ENCODE measurements around the gene SLC25A47.
"Not testable (repeated sequence)": the region's sequence is repeated elsewhere in the genome, so short reads cannot be mapped to it uniquely, and the experiment has no call there.

The SLC25A47 gene

GRCh38 chr14:100285913-100286400 lies 37.2 kb upstream of the SLC25A47 start:
- WGBS (ENCODE audit: insufficient coverage): 50% methylated on average over 13 of the region's 13 CpGs
- peak overlapping the region in 1 of 2 experiments; percentile 82 for H3K27ac ChIP-seq (ENCODE audit: insufficient read depth in 1 of 2, low read depth in 1 of 2, low read length in 2 of 2, poor library complexity in 1 of 2, severe bottlenecking in 2 of 2)
- H3K4me1 ChIP-seq (ENCODE audit: control extremely low read depth in 1 of 4, control insufficient read depth in 4 of 4, insufficient read depth in 4 of 4, low read length in 3 of 4): peaks cover 0 to 19% (median 12%) of the 10 kb centered on the region in 4 experiments
- H3K9me3 ChIP-seq (ENCODE audit: control extremely low read depth in 1 of 5, control insufficient read depth in 4 of 5, insufficient read depth in 2 of 5, low read depth in 1 of 5, low read length in 4 of 5): no peaks in the 10 kb centered on the region
- POLR2A ChIA-PET: interaction anchor here (1.1 to 1.5 kb wide), 2 partner anchors 10 to 12 kb away, joined by 3 to 5 read pairs; no protein-coding TSS in a partner anchor
- CTCF ChIA-PET: interaction anchor here (0.7 to 6.6 kb wide), 17 partner anchors 10 to 305 kb away, joined by 3 to 59 read pairs (median 4); partner anchors contain the start of gene WDR25
- no peak for DNase-seq
- peak overlapping the region in 6 of 7 experiments; percentile 58 to 84 (median 74) for H3K4me3 ChIP-seq (ENCODE audit: control insufficient read depth in 1 of 7, extremely low read depth in 1 of 7, insufficient read depth in 4 of 7, low read depth in 2 of 7, low read length in 6 of 7)
- no peaks in the 10 kb centered on the region for H3K27me3 ChIP-seq (replicated peaks in 2 of 5; ENCODE audit: control insufficient read depth in 4 of 5, insufficient read depth in 5 of 5, low read length in 4 of 5)
- H3K36me3 ChIP-seq (ENCODE audit: control insufficient read depth in 4 of 4, insufficient read depth in 4 of 4, low read length in 3 of 4): peaks cover 5 to 46% (median 26%) of the 10 kb centered on the region in 4 experiments

GRCh38 chr14:100286484-100287191 lies 36.5 kb upstream of the SLC25A47 start:
- Histone ChIP-seq H3K27ac (ENCODE audit: insufficient read depth in 1 of 2, low read depth in 1 of 2, low read length in 2 of 2, poor library complexity in 1 of 2, severe bottlenecking in 2 of 2) (no peak overlapping the region), H3K36me3 (ENCODE audit: control insufficient read depth in 4 of 4, insufficient read depth in 4 of 4, low read length in 3 of 4) (peaks cover 8 to 46% (median 28%) of the 10 kb centered on the region in 4 experiments), H3K9me3 (ENCODE audit: control extremely low read depth in 1 of 5, control insufficient read depth in 4 of 5, insufficient read depth in 2 of 5, low read depth in 1 of 5, low read length in 4 of 5) (no peaks in the 10 kb centered on the region), H3K27me3 (replicated peaks in 2 of 5; ENCODE audit: control insufficient read depth in 4 of 5, insufficient read depth in 5 of 5, low read length in 4 of 5) (no peaks in the 10 kb centered on the region), H3K4me1 (ENCODE audit: control extremely low read depth in 1 of 4, control insufficient read depth in 4 of 4, insufficient read depth in 4 of 4, low read length in 3 of 4) (peaks cover 0 to 20% (median 12%) of the 10 kb centered on the region in 4 experiments), H3K4me3 (ENCODE audit: control insufficient read depth in 1 of 7, extremely low read depth in 1 of 7, insufficient read depth in 4 of 7, low read depth in 2 of 7, low read length in 6 of 7) (no peak overlapping the region)
- ChIA-PET POLR2A (interaction anchor here (1.5 kb wide), 1 partner anchor 9 kb away, joined by 5 read pairs; no protein-coding TSS in a partner anchor), CTCF (interaction anchor here (0.7 to 6.6 kb wide), 14 partner anchors 10 to 91 kb away, joined by 3 to 59 read pairs (median 4); partner anchors contain the start of gene WDR25)
- 91% methylated on average over 4 of the region's 10 CpGs for WGBS (ENCODE audit: insufficient coverage)
- no peak for DNase-seq

DNA sequence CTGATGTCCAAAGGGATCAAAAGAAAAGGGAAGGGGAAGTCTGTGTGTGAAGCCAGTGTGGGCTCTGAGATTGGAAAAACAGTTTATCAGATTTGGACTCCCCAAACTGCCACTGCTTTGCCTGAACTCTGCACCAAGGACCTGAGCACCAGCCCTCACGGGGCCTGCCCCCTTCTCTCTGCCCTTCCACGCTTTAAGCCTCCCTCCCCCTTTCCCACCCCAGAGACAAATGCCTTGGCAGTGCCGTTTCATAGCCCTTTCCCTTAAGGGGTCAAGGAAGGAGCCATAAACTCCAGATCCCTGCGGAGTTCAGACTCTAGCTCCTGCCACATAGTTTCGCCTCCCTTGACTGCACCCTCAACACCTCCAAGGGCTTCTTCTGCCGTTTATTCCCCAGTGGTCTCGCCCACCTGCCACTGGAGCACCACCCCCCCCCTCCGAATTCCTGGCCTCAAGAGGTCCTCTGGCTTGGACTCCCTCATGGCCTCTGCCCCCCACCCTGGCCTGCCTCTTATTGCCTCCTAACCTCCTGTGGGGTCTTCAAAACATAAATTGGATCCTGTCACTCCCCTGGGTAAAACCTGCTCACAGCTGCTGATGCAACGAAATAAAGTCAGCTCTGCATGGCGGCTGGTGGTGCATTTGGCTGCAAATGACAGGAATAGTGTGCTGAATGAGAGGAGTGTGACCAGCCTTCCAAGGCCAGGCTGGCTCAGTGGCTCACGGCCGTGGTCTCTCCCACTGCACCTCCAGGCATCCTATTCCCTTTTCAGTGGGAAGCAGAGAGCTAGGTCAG lies 35.7 kb upstream of the SLC25A47 start:
- H3K36me3 ChIP-seq (ENCODE audit: control insufficient read depth in 4 of 4, insufficient read depth in 4 of 4, low read length in 3 of 4): peaks cover 8 to 46% (median 30%) of the 10 kb centered on the region in 4 experiments
- H3K27me3 ChIP-seq (replicated peaks in 2 of 5; ENCODE audit: control insufficient read depth in 4 of 5, insufficient read depth in 5 of 5, low read length in 4 of 5): no peaks in the 10 kb centered on the region
- no peak overlapping the region for H3K27ac ChIP-seq (ENCODE audit: insufficient read depth in 1 of 2, low read depth in 1 of 2, low read length in 2 of 2, poor library complexity in 1 of 2, severe bottlenecking in 2 of 2)
- no peak for DNase-seq
- POLR2A ChIA-PET: no interaction called here
- H3K9me3 ChIP-seq (ENCODE audit: control extremely low read depth in 1 of 5, control insufficient read depth in 4 of 5, insufficient read depth in 2 of 5, low read depth in 1 of 5, low read length in 4 of 5): no peaks in the 10 kb centered on the region
- WGBS (ENCODE audit: insufficient coverage): 90% methylated on average over 4 of the region's 12 CpGs
- CTCF ChIA-PET: interaction anchor here (0.5 to 6.6 kb wide), 8 partner anchors 8 to 90 kb away, joined by 3 to 59 read pairs (median 4); no protein-coding TSS in a partner anchor
- peaks cover 0 to 20% (median 12%) of the 10 kb centered on the region in 4 experiments for H3K4me1 ChIP-seq (ENCODE audit: control extremely low read depth in 1 of 4, control insufficient read depth in 4 of 4, insufficient read depth in 4 of 4, low read length in 3 of 4)
- no peak overlapping the region for H3K4me3 ChIP-seq (ENCODE audit: control insufficient read depth in 1 of 7, extremely low read depth in 1 of 7, insufficient read depth in 4 of 7, low read depth in 2 of 7, low read length in 6 of 7)

DNA sequence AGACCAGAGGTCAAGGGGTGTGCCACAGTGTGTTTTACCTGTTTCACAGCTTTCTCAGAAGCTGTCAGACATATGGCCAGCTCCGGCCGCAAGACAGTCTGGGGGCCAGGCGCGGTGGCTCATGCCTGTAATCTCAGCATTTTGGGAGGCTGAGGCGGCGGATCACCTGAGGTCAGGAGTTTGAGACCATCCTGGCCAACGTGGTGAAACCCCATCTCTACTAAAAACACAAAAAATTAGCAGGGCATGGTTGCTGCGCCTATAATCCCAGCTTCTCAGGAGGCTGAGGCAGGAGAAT lies 35.2 kb upstream of the SLC25A47 start:
- CTCF ChIA-PET: interaction anchor here (0.5 to 6.6 kb wide), 4 partner anchors 8 to 90 kb away, joined by 3 to 59 read pairs (median 4); no protein-coding TSS in a partner anchor
- Histone ChIP-seq H3K36me3 (ENCODE audit: control insufficient read depth in 4 of 4, insufficient read depth in 4 of 4, low read length in 3 of 4) (peaks cover 7 to 46% (median 31%) of the 10 kb centered on the region in 4 experiments), H3K4me1 (ENCODE audit: control extremely low read depth in 1 of 4, control insufficient read depth in 4 of 4, insufficient read depth in 4 of 4, low read length in 3 of 4) (peaks cover 0 to 20% (median 12%) of the 10 kb centered on the region in 4 experiments)
- H3K27ac ChIP-seq (ENCODE audit: insufficient read depth in 1 of 2, low read depth in 1 of 2, low read length in 2 of 2, poor library complexity in 1 of 2, severe bottlenecking in 2 of 2); DNase-seq; H3K4me3 ChIP-seq (ENCODE audit: control insufficient read depth in 1 of 7, extremely low read depth in 1 of 7, insufficient read depth in 4 of 7, low read depth in 2 of 7, low read length in 6 of 7); H3K9me3 ChIP-seq (ENCODE audit: control extremely low read depth in 1 of 5, control insufficient read depth in 4 of 5, insufficient read depth in 2 of 5, low read depth in 1 of 5, low read length in 4 of 5); H3K27me3 ChIP-seq (replicated peaks in 2 of 5; ENCODE audit: control insufficient read depth in 4 of 5, insufficient read depth in 5 of 5, low read length in 4 of 5); POLR2A ChIA-PET: not testable (repeated sequence)
- WGBS (ENCODE audit: insufficient coverage): 100% methylated on average over 5 of the region's 8 CpGs

GRCh38 chr14:100288382-100289185 lies 34.6 kb upstream of the SLC25A47 start:
- Histone ChIP-seq H3K9me3 (ENCODE audit: control extremely low read depth in 1 of 5, control insufficient read depth in 4 of 5, insufficient read depth in 2 of 5, low read depth in 1 of 5, low read length in 4 of 5) (no peaks in the 10 kb centered on the region), H3K36me3 (ENCODE audit: control insufficient read depth in 4 of 4, insufficient read depth in 4 of 4, low read length in 3 of 4) (peaks cover 6 to 49% (median 33%) of the 10 kb centered on the region in 4 experiments), H3K4me3 (ENCODE audit: control insufficient read depth in 1 of 7, extremely low read depth in 1 of 7, insufficient read depth in 4 of 7, low read depth in 2 of 7, low read length in 6 of 7) (no peak overlapping the region), H3K27ac (ENCODE audit: insufficient read depth in 1 of 2, low read depth in 1 of 2, low read length in 2 of 2, poor library complexity in 1 of 2, severe bottlenecking in 2 of 2) (no peak overlapping the region), H3K27me3 (replicated peaks in 2 of 5; ENCODE audit: control insufficient read depth in 4 of 5, insufficient read depth in 5 of 5, low read length in 4 of 5) (no peaks in the 10 kb centered on the region), H3K4me1 (ENCODE audit: control extremely low read depth in 1 of 4, control insufficient read depth in 4 of 4, insufficient read depth in 4 of 4, low read length in 3 of 4) (peaks cover 0 to 20% (median 12%) of the 10 kb centered on the region in 4 experiments)
- WGBS (ENCODE audit: insufficient coverage): 99% methylated on average over 8 of the region's 12 CpGs
- ChIA-PET POLR2A (no interaction called here), CTCF (interaction anchor here (0.5 to 6.6 kb wide), 5 partner anchors 8 to 89 kb away, joined by 3 to 59 read pairs (median 3); no protein-coding TSS in a partner anchor)
- DNase-seq: no peak

- H3K36me3 ChIP-seq (ENCODE audit: control insufficient read depth in 4 of 4, insufficient read depth in 4 of 4, low read length in 3 of 4): peaks cover 6 to 60% (median 38%) of the 10 kb centered on the region in 4 experiments
- CTCF ChIA-PET: interaction anchor here (0.8 to 2.0 kb wide), 4 partner anchors 8 to 47 kb away, joined by 3 to 6 read pairs (median 3); no protein-coding TSS in a partner anchor
- DNase-seq: no peak
- no peak overlapping the region for H3K27ac ChIP-seq (ENCODE audit: insufficient read depth in 1 of 2, low read depth in 1 of 2, low read length in 2 of 2, poor library complexity in 1 of 2, severe bottlenecking in 2 of 2)
- H3K27me3 ChIP-seq (replicated peaks in 2 of 5; ENCODE audit: control insufficient read depth in 4 of 5, insufficient read depth in 5 of 5, low read length in 4 of 5): no peaks in the 10 kb centered on the region
- POLR2A ChIA-PET: no interaction called here
- no peaks in the 10 kb centered on the region for H3K9me3 ChIP-seq (ENCODE audit: control extremely low read depth in 1 of 5, control insufficient read depth in 4 of 5, insufficient read depth in 2 of 5, low read depth in 1 of 5, low read length in 4 of 5)
- WGBS (ENCODE audit: insufficient coverage): 81% methylated on average over 4 of the region's 9 CpGs
- H3K4me1 ChIP-seq (ENCODE audit: control extremely low read depth in 1 of 4, control insufficient read depth in 4 of 4, insufficient read depth in 4 of 4, low read length in 3 of 4): peaks cover 0 to 16% (median 6%) of the 10 kb centered on the region in 4 experiments
- H3K4me3 ChIP-seq (ENCODE audit: control insufficient read depth in 1 of 7, extremely low read depth in 1 of 7, insufficient read depth in 4 of 7, low read depth in 2 of 7, low read length in 6 of 7): no peak overlapping the region
Observed at GRCh38 chr14:100289916-100290606, 33.1 kb upstream of the SLC25A47 start.
